Endodermal cell (in vitro differentiated cells): Measurements from ENCODE around the gene LMNA. TPM values are rescaled to one million over a fixed set of nuclear protein-coding genes. Genes with fewer than 3 reads are reported as not detected.

Experiments
- DNase-seq: peaks from one replicate; pipeline ENCODE4 v3.0.0-alpha.2; 2017
- H3K27ac ChIP-seq: 2 replicates; pipeline ENCODE4 v1.5.1; 2013; ENCODE audit warnings: mild to moderate bottlenecking, low read depth, low read length, moderate library complexity
- H3K27me3 ChIP-seq: 2 replicates; pipeline ENCODE4 v1.6.1; 2013; ENCODE audit warnings: mild to moderate bottlenecking, low read length, moderate library complexity; ENCODE audit not compliant: insufficient read depth, control insufficient read depth, poor library complexity, severe bottlenecking
- H3K36me3 ChIP-seq: 2 replicates; pipeline ENCODE4 v1.7.0; 2013; ENCODE audit warnings: mild to moderate bottlenecking, low read length, moderate library complexity; ENCODE audit not compliant: control insufficient read depth, insufficient read depth
- H3K4me1 ChIP-seq: one replicate; pipeline ENCODE4 v1.7.0; 2013; ENCODE audit warnings: low read length; ENCODE audit not compliant: control insufficient read depth, insufficient read depth
- H3K4me3 ChIP-seq: 2 replicates; pipeline ENCODE4 v1.5.1; 2013; ENCODE audit warnings: mild to moderate bottlenecking, low read length, moderate library complexity
- H3K9ac ChIP-seq: 2 replicates; pipeline ENCODE4 v1.6.1; 2013; ENCODE audit warnings: mild to moderate bottlenecking, low read length, moderate library complexity; ENCODE audit not compliant: poor library complexity, severe bottlenecking; ENCODE audit errors: extremely low read depth
- H3K9me3 ChIP-seq: 2 replicates; pipeline ENCODE4 v1.6.1; 2013; ENCODE audit warnings: mild to moderate bottlenecking, low read length, moderate library complexity; ENCODE audit not compliant: control insufficient read depth
- H3K27ac Mint-ChIP-seq: 2 replicates; pipeline ENCODE4 v1.8.0; 2020; ENCODE audit warnings: mixed read lengths
- H3K27me3 Mint-ChIP-seq: 2 replicates; pipeline ENCODE4 v1.8.0; 2021; ENCODE audit warnings: mild to moderate bottlenecking, mixed read lengths; ENCODE audit not compliant: insufficient read depth
- H3K36me3 Mint-ChIP-seq: 2 replicates; pipeline ENCODE4 v1.8.0; 2020; ENCODE audit warnings: low read depth, mixed read lengths
- H3K4me1 Mint-ChIP-seq: 2 replicates; pipeline ENCODE4 v1.8.0; 2020; ENCODE audit warnings: mixed read lengths
- H3K4me3 Mint-ChIP-seq: 2 replicates; pipeline ENCODE4 v1.8.0; 2020; ENCODE audit warnings: mild to moderate bottlenecking, moderate library complexity, mixed read lengths
- H3K9me3 Mint-ChIP-seq: 2 replicates; pipeline ENCODE4 v1.8.0; 2020; ENCODE audit warnings: mild to moderate bottlenecking, mixed read lengths
- CTCF ChIP-seq: fragments of 200-600 bp; sonication (generic); conservative IDR thresholded peaks from 2 replicates; pipeline ENCODE4 v1.5.0; 2021; ENCODE audit warnings: antibody characterized with exemption, mild to moderate bottlenecking
- WGBS, 2 experiments: methylation state at CpG; one replicate each; pipeline versions ENCODE4 v1.1.5 to v1.1.7; 2013; ENCODE audit warnings: missing lambda C conversion rate in 2 of 2, mixed read lengths in 1 of 2; ENCODE audit not compliant: insufficient coverage in 1 of 2, insufficient read length in 1 of 2; 5-methylcytosine and 5-hydroxymethylcytosine counted together
- total RNA-seq, 2 donors: library from RNA; stranded (reverse); fragmentation: NEBNext Ultra II Directional in 1 of 2; extraction: Animal tissue kit (Norgen Biotek cat#: 25700) in 1 of 2; gene quantifications; 2 replicates in 1 of 2; 3 replicates in 1 of 2; pipeline ENCODE4 v1.2.1, GENCODE V29; 2021

The LMNA gene
- total RNA-seq, 2 donors from 2014 or later, result 41.2 to 42.0 TPM

GRCh38 chr1:156075162-156075561 is 39.3 kb upstream of the LMNA start:
- Histone ChIP-seq H3K9me3 (no peaks in the 10 kb centered on the region), H3K4me3 (no peak overlapping the region), H3K27ac (peak overlapping the region; percentile 74), H3K27me3 (no peaks in the 10 kb centered on the region), H3K4me1 (peaks cover 26% of the 10 kb centered on the region), H3K9ac (no peak overlapping the region), H3K36me3 (peaks cover 66% of the 10 kb centered on the region)
- Mint-ChIP-seq H3K9me3 (no peaks in the 10 kb centered on the region), H3K36me3 (peaks cover 52% of the 10 kb centered on the region), H3K27ac (peak overlapping the region; percentile 75), H3K4me3 (peak overlapping the region; percentile 99), H3K27me3 (no peaks in the 10 kb centered on the region), H3K4me1 (peaks cover 74% of the 10 kb centered on the region)
- 64% methylated on average over 3 of the region's 3 CpGs; no CpG with 5 or more reads in 1 of the 2 experiments for WGBS, 2 experiments
- TF ChIP-seq CTCF, result no peak
- peak; percentile 65 for DNase-seq

GRCh38 chr1:156075775-156076204 is 38.7 kb upstream of the LMNA start:
- Mint-ChIP-seq H3K36me3 (peaks cover 49% of the 10 kb centered on the region), H3K9me3 (no peaks in the 10 kb centered on the region), H3K4me1 (peaks cover 74% of the 10 kb centered on the region), H3K27ac (peak overlapping the region; percentile 75), H3K27me3 (no peaks in the 10 kb centered on the region), H3K4me3 (peak overlapping the region; percentile 99)
- 64 to 86% methylated on average over 1 to 3 of the region's 4 CpGs for WGBS, 2 experiments
- no peak for TF ChIP-seq CTCF
- no peak overlapping the region for H3K9ac ChIP-seq
- H3K27ac ChIP-seq, result peak overlapping the region; percentile 69
- H3K36me3 ChIP-seq, result peaks cover 66% of the 10 kb centered on the region
- no peaks in the 10 kb centered on the region for H3K27me3 ChIP-seq
- DNase-seq, result peak; percentile 49
- H3K4me3 ChIP-seq, result no peak overlapping the region
- peaks cover 26% of the 10 kb centered on the region for H3K4me1 ChIP-seq
- H3K9me3 ChIP-seq, result no peaks in the 10 kb centered on the region

- H3K4me3 ChIP-seq, result peak overlapping the region; percentile 38
- 59 to 61% methylated on average over 28 to 73 of the region's 73 CpGs for WGBS, 2 experiments
- no peaks in the 10 kb centered on the region for H3K27me3 Mint-ChIP-seq
- peak; percentile 85 for DNase-seq
- peak overlapping the region; percentile 71 for H3K27ac ChIP-seq
- peak overlapping the region; percentile 94 for H3K27ac Mint-ChIP-seq
- H3K36me3 Mint-ChIP-seq, result peaks cover 49% of the 10 kb centered on the region
- H3K9me3 ChIP-seq, result no peaks in the 10 kb centered on the region
- H3K4me1 Mint-ChIP-seq, result peaks cover 71% of the 10 kb centered on the region
- no peaks in the 10 kb centered on the region for H3K27me3 ChIP-seq
- H3K9me3 Mint-ChIP-seq, result no peaks in the 10 kb centered on the region
- no peak overlapping the region for H3K9ac ChIP-seq
- no peak for TF ChIP-seq CTCF
- H3K4me1 ChIP-seq, result peaks cover 26% of the 10 kb centered on the region
- peak overlapping the region; percentile 99 for H3K4me3 Mint-ChIP-seq
- H3K36me3 ChIP-seq, result peaks cover 66% of the 10 kb centered on the region
Observed at GRCh38 chr1:156076609-156077429, 37.7 kb upstream of the LMNA start.
